ENCODE data around the gene PCBP3. TPM values are rescaled to one million over a fixed set of nuclear protein-coding genes. Genes with fewer than 3 reads are reported as not detected.

The PCBP3 gene
- total and polyA plus RNA-seq, 10 of the 15 experiments (the other 5 are each of a cell fraction or from before 2014, with no cell fraction given): 0.09 to 1.3 (median 0.46) TPM; not detected in 3

DNA sequence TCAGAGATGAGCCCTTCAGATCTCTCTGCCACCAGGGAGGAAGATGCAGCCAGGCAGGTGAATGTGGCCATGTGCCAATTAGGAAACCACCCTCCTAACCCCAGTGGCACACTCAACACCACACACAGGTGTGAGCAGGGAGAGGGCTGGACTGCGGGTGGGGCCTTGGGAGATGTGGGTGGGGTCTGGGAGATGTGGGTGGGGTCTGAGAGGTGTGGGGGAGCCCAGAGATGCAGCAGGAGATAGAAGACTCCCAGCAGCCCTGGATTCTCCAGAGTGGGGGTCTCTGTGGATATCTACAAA is 294.9 kb downstream of the PCBP3 start:
- no peak overlapping the region for H3K9ac ChIP-seq (ENCODE audit: control insufficient read depth, insufficient read depth, low read length)
- no peaks in the 10 kb centered on the region for H3K79me2 ChIP-seq (ENCODE audit: control insufficient read depth, insufficient read depth, low read length)
- ATAC-seq (no peak), FAIRE-seq (no peak), DNase-seq (ENCODE audit: low read depth, low spot score) (no peak)
- BruUV-seq (replicated peaks): no TSS peak
- ChIA-PET CTCF (no interaction called here), SMC1A (ENCODE audit: uncharacterized antibody, unreplicated experiment) (no interaction called here), RAD21 (ENCODE audit: unreplicated experiment) (no interaction called here), POLR2A (no interaction called here)
- no peaks in the 10 kb centered on the region for H4K20me1 ChIP-seq (ENCODE audit: control insufficient read depth, insufficient read depth)
- H3K4me3 ChIP-seq: no peak overlapping the region
- TF ChIP-seq, protein P1, sequence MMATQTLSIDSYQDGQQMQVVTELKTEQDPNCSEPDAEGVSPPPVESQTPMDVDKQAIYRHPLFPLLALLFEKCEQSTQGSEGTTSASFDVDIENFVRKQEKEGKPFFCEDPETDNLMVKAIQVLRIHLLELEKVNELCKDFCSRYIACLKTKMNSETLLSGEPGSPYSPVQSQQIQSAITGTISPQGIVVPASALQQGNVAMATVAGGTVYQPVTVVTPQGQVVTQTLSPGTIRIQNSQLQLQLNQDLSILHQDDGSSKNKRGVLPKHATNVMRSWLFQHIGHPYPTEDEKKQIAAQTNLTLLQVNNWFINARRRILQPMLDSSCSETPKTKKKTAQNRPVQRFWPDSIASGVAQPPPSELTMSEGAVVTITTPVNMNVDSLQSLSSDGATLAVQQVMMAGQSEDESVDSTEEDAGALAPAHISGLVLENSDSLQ (IDR thresholded peaks at IDR 0.05): no peak
- TF ChIP-seq, protein P2, sequence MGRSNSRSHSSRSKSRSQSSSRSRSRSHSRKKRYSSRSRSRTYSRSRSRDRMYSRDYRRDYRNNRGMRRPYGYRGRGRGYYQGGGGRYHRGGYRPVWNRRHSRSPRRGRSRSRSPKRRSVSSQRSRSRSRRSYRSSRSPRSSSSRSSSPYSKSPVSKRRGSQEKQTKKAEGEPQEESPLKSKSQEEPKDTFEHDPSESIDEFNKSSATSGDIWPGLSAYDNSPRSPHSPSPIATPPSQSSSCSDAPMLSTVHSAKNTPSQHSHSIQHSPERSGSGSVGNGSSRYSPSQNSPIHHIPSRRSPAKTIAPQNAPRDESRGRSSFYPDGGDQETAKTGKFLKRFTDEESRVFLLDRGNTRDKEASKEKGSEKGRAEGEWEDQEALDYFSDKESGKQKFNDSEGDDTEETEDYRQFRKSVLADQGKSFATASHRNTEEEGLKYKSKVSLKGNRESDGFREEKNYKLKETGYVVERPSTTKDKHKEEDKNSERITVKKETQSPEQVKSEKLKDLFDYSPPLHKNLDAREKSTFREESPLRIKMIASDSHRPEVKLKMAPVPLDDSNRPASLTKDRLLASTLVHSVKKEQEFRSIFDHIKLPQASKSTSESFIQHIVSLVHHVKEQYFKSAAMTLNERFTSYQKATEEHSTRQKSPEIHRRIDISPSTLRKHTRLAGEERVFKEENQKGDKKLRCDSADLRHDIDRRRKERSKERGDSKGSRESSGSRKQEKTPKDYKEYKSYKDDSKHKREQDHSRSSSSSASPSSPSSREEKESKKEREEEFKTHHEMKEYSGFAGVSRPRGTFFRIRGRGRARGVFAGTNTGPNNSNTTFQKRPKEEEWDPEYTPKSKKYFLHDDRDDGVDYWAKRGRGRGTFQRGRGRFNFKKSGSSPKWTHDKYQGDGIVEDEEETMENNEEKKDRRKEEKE (IDR thresholded peaks at IDR 0.05): no peak
- no peak for TF ChIP-seq MYB (IDR thresholded peaks at IDR 0.05; ENCODE audit: borderline replicate concordance, low read depth, low read length)
- TF ChIP-seq, protein P3, sequence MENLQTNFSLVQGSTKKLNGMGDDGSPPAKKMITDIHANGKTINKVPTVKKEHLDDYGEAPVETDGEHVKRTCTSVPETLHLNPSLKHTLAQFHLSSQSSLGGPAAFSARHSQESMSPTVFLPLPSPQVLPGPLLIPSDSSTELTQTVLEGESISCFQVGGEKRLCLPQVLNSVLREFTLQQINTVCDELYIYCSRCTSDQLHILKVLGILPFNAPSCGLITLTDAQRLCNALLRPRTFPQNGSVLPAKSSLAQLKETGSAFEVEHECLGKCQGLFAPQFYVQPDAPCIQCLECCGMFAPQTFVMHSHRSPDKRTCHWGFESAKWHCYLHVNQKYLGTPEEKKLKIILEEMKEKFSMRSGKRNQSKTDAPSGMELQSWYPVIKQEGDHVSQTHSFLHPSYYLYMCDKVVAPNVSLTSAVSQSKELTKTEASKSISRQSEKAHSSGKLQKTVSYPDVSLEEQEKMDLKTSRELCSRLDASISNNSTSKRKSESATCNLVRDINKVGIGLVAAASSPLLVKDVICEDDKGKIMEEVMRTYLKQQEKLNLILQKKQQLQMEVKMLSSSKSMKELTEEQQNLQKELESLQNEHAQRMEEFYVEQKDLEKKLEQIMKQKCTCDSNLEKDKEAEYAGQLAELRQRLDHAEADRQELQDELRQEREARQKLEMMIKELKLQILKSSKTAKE (IDR thresholded peaks at IDR 0.05; ENCODE audit: low read depth, poor library complexity, severe bottlenecking): no peak
- no peak for TF ChIP-seq CHD1 (IDR thresholded peaks at IDR 0.05; ENCODE audit: low read depth, low read length)
- TF ChIP-seq NFYB (IDR thresholded peaks at IDR 0.05; ENCODE audit: insufficient read depth, low read depth, low read length): no peak
- no peak for TF ChIP-seq EGR1 (IDR thresholded peaks at IDR 0.05; ENCODE audit: borderline replicate concordance in 1 of 2, low read depth in 2 of 2, low read length in 2 of 2)
- TF ChIP-seq, protein P4, sequence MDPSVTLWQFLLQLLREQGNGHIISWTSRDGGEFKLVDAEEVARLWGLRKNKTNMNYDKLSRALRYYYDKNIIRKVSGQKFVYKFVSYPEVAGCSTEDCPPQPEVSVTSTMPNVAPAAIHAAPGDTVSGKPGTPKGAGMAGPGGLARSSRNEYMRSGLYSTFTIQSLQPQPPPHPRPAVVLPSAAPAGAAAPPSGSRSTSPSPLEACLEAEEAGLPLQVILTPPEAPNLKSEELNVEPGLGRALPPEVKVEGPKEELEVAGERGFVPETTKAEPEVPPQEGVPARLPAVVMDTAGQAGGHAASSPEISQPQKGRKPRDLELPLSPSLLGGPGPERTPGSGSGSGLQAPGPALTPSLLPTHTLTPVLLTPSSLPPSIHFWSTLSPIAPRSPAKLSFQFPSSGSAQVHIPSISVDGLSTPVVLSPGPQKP (IDR thresholded peaks at IDR 0.05; ENCODE audit: low read depth, low read length): no peak
- no peak for TF ChIP-seq TBL1XR1 (IDR thresholded peaks at IDR 0.05; ENCODE audit: low read depth, low read length)
- no peak for TF ChIP-seq EP300 (IDR thresholded peaks at IDR 0.05; ENCODE audit: borderline replicate concordance in 1 of 2, control insufficient read depth in 1 of 2, low read depth in 2 of 2, low read length in 2 of 2)
- TF ChIP-seq ZNF274 (IDR thresholded peaks at IDR 0.05; ENCODE audit: insufficient read depth, insufficient read length): no peak
- no peak for TF ChIP-seq MEF2B (IDR thresholded peaks at IDR 0.05; ENCODE audit: partially characterized antibody, poor library complexity, severe bottlenecking)
- TF ChIP-seq BACH1 (IDR thresholded peaks at IDR 0.05; ENCODE audit: borderline replicate concordance): no peak
- TF ChIP-seq TARDBP (IDR thresholded peaks at IDR 0.05; ENCODE audit: borderline replicate concordance): no peak
- H3K27ac ChIP-seq (ENCODE audit: control insufficient read depth, insufficient read depth): no peak overlapping the region
- intact Hi-C loops (cut with micrococcal nuclease; ENCODE audit: unreplicated experiment): no loop called here
- H3K36me3 ChIP-seq (ENCODE audit: control insufficient read depth in 2 of 2, insufficient read depth in 2 of 2, low read length in 1 of 2): no peaks in the 10 kb centered on the region
- in situ Hi-C loops (cut with MboI): no loop called here
- no peaks in the 10 kb centered on the region for H3K4me1 ChIP-seq (ENCODE audit: control insufficient read depth, insufficient read depth, low read length)
- no peaks in the 10 kb centered on the region for H3K9me3 ChIP-seq (replicated peaks; ENCODE audit: control insufficient read depth, insufficient read depth, low read length)
- 0% methylated on average over 1 of the region's 1 CpG for WGBS (ENCODE audit: insufficient coverage, insufficient replicate concordance, low lambda C conversion rate, missing lambda C conversion rate)
- no peak overlapping the region for H3K4me2 ChIP-seq (ENCODE audit: control insufficient read depth, insufficient read depth)
- H2AFZ ChIP-seq (ENCODE audit: control insufficient read depth, low read depth, low read length): no peak overlapping the region
- H3K27me3 ChIP-seq (replicated peaks in 1 of 2; ENCODE audit: control insufficient read depth in 2 of 2, insufficient read depth in 2 of 2, low read length in 1 of 2): no peaks in the 10 kb centered on the region; a peak in 1 of 4 replicates

All from GM12878 (cell line).